ENCODE measurements around the gene CPVL.

The CPVL gene

GRCh38 chr7:29139191-29139590 is 7.1 kb downstream of the CPVL start:
- Histone ChIP-seq H3K27me3 (ENCODE audit: control insufficient read depth, insufficient read depth, low read length) (no peaks in the 10 kb centered on the region), H3K9me3 (ENCODE audit: control insufficient read depth, insufficient read depth, low read length) (no peaks in the 10 kb centered on the region), H3K36me3 (ENCODE audit: control insufficient read depth, insufficient read depth, low read length) (no peaks in the 10 kb centered on the region), H3K27ac (ENCODE audit: low read depth, low read length) (no peak overlapping the region), H3K9ac (ENCODE audit: low read depth, low read length) (no peak overlapping the region), H3K4me1 (ENCODE audit: control insufficient read depth, insufficient read depth, low read length) (no peaks in the 10 kb centered on the region), H3K4me3 (ENCODE audit: low read depth, low read length) (no peak overlapping the region)

GRCh38 chr7:29138588-29138987 is 7.7 kb downstream of the CPVL start:
- H3K27me3 ChIP-seq (ENCODE audit: control insufficient read depth, insufficient read depth, low read length): no peaks in the 10 kb centered on the region
- no peak overlapping the region for H3K9ac ChIP-seq (ENCODE audit: low read depth, low read length)
- H3K27ac ChIP-seq (ENCODE audit: low read depth, low read length): no peak overlapping the region
- no peaks in the 10 kb centered on the region for H3K36me3 ChIP-seq (ENCODE audit: control insufficient read depth, insufficient read depth, low read length)
- no peak overlapping the region for H3K4me3 ChIP-seq (ENCODE audit: low read depth, low read length)
- no peaks in the 10 kb centered on the region for H3K9me3 ChIP-seq (ENCODE audit: control insufficient read depth, insufficient read depth, low read length)
- H3K4me1 ChIP-seq (ENCODE audit: control insufficient read depth, insufficient read depth, low read length): no peaks in the 10 kb centered on the region

GRCh38 chr7:29135846-29136245 is 10.5 kb downstream of the CPVL start:
- Histone ChIP-seq H3K4me3 (ENCODE audit: low read depth, low read length) (no peak overlapping the region), H3K9ac (ENCODE audit: low read depth, low read length) (no peak overlapping the region), H3K9me3 (ENCODE audit: control insufficient read depth, insufficient read depth, low read length) (no peaks in the 10 kb centered on the region), H3K27ac (ENCODE audit: low read depth, low read length) (no peak overlapping the region), H3K27me3 (ENCODE audit: control insufficient read depth, insufficient read depth, low read length) (no peaks in the 10 kb centered on the region), H3K4me1 (ENCODE audit: control insufficient read depth, insufficient read depth, low read length) (no peaks in the 10 kb centered on the region), H3K36me3 (ENCODE audit: control insufficient read depth, insufficient read depth, low read length) (no peaks in the 10 kb centered on the region)

GRCh38 chr7:29132980-29133379 is 13.4 kb downstream of the CPVL start:
- Histone ChIP-seq H3K36me3 (ENCODE audit: control insufficient read depth, insufficient read depth, low read length) (no peaks in the 10 kb centered on the region), H3K9ac (ENCODE audit: low read depth, low read length) (no peak overlapping the region), H3K27me3 (ENCODE audit: control insufficient read depth, insufficient read depth, low read length) (no peaks in the 10 kb centered on the region), H3K9me3 (ENCODE audit: control insufficient read depth, insufficient read depth, low read length) (no peaks in the 10 kb centered on the region), H3K27ac (ENCODE audit: low read depth, low read length) (no peak overlapping the region), H3K4me1 (ENCODE audit: control insufficient read depth, insufficient read depth, low read length) (no peaks in the 10 kb centered on the region; the same call in 1 of the 2 replicates), H3K4me3 (ENCODE audit: low read depth, low read length) (no peak overlapping the region)

GRCh38 chr7:29131678-29132077 is 14.7 kb downstream of the CPVL start:
- H3K27ac ChIP-seq (ENCODE audit: low read depth, low read length): no peak overlapping the region
- no peak overlapping the region for H3K9ac ChIP-seq (ENCODE audit: low read depth, low read length)
- no peak overlapping the region for H3K4me3 ChIP-seq (ENCODE audit: low read depth, low read length)
- H3K9me3 ChIP-seq (ENCODE audit: control insufficient read depth, insufficient read depth, low read length): no peaks in the 10 kb centered on the region
- no peaks in the 10 kb centered on the region for H3K36me3 ChIP-seq (ENCODE audit: control insufficient read depth, insufficient read depth, low read length)
- no peaks in the 10 kb centered on the region; the same call in 1 of the 2 replicates for H3K4me1 ChIP-seq (ENCODE audit: control insufficient read depth, insufficient read depth, low read length)
- no peaks in the 10 kb centered on the region for H3K27me3 ChIP-seq (ENCODE audit: control insufficient read depth, insufficient read depth, low read length)

- Histone ChIP-seq H3K36me3 (ENCODE audit: control insufficient read depth, insufficient read depth, low read length) (no peaks in the 10 kb centered on the region), H3K9me3 (ENCODE audit: control insufficient read depth, insufficient read depth, low read length) (no peaks in the 10 kb centered on the region), H3K4me3 (ENCODE audit: low read depth, low read length) (no peak overlapping the region), H3K4me1 (ENCODE audit: control insufficient read depth, insufficient read depth, low read length) (no peaks in the 10 kb centered on the region; the same call in 1 of the 2 replicates), H3K27ac (ENCODE audit: low read depth, low read length) (no peak overlapping the region), H3K9ac (ENCODE audit: low read depth, low read length) (no peak overlapping the region), H3K27me3 (ENCODE audit: control insufficient read depth, insufficient read depth, low read length) (no peaks in the 10 kb centered on the region)
Measured at GRCh38 chr7:29130096-29130495, 16.2 kb downstream of the CPVL start.

GRCh38 chr7:29127527-29127926 is 18.8 kb downstream of the CPVL start:
- no peaks in the 10 kb centered on the region for H3K27me3 ChIP-seq (ENCODE audit: control insufficient read depth, insufficient read depth, low read length)
- H3K9ac ChIP-seq (ENCODE audit: low read depth, low read length): no peak overlapping the region
- H3K36me3 ChIP-seq (ENCODE audit: control insufficient read depth, insufficient read depth, low read length): no peaks in the 10 kb centered on the region
- H3K4me3 ChIP-seq (ENCODE audit: low read depth, low read length): no peak overlapping the region
- peaks cover 14% of the 10 kb centered on the region for H3K4me1 ChIP-seq (ENCODE audit: control insufficient read depth, insufficient read depth, low read length)
- H3K27ac ChIP-seq (ENCODE audit: low read depth, low read length): no peak overlapping the region
- no peaks in the 10 kb centered on the region for H3K9me3 ChIP-seq (ENCODE audit: control insufficient read depth, insufficient read depth, low read length)

GRCh38 chr7:29126804-29127203 is 19.5 kb downstream of the CPVL start:
- Histone ChIP-seq H3K27ac (ENCODE audit: low read depth, low read length) (no peak overlapping the region), H3K9me3 (ENCODE audit: control insufficient read depth, insufficient read depth, low read length) (no peaks in the 10 kb centered on the region), H3K4me3 (ENCODE audit: low read depth, low read length) (no peak overlapping the region), H3K4me1 (ENCODE audit: control insufficient read depth, insufficient read depth, low read length) (peaks cover 21% of the 10 kb centered on the region), H3K9ac (ENCODE audit: low read depth, low read length) (no peak overlapping the region), H3K36me3 (ENCODE audit: control insufficient read depth, insufficient read depth, low read length) (no peaks in the 10 kb centered on the region), H3K27me3 (ENCODE audit: control insufficient read depth, insufficient read depth, low read length) (no peaks in the 10 kb centered on the region)

- Histone ChIP-seq H3K27me3 (ENCODE audit: control insufficient read depth, insufficient read depth, low read length) (no peaks in the 10 kb centered on the region), H3K9me3 (ENCODE audit: control insufficient read depth, insufficient read depth, low read length) (no peaks in the 10 kb centered on the region), H3K4me1 (ENCODE audit: control insufficient read depth, insufficient read depth, low read length) (peaks cover 24% of the 10 kb centered on the region), H3K36me3 (ENCODE audit: control insufficient read depth, insufficient read depth, low read length) (no peaks in the 10 kb centered on the region), H3K9ac (ENCODE audit: low read depth, low read length) (no peak overlapping the region), H3K4me3 (ENCODE audit: low read depth, low read length) (no peak overlapping the region), H3K27ac (ENCODE audit: low read depth, low read length) (no peak overlapping the region)
Measured at GRCh38 chr7:29123626-29124190, 22.6 kb downstream of the CPVL start.

- H3K4me1 ChIP-seq (ENCODE audit: control insufficient read depth, insufficient read depth, low read length): peaks cover 24% of the 10 kb centered on the region
- no peak overlapping the region; the same call in 1 of the 2 replicates for H3K9ac ChIP-seq (ENCODE audit: low read depth, low read length)
- H3K27ac ChIP-seq (ENCODE audit: low read depth, low read length): no peak overlapping the region
- H3K4me3 ChIP-seq (ENCODE audit: low read depth, low read length): no peak overlapping the region
- no peaks in the 10 kb centered on the region for H3K27me3 ChIP-seq (ENCODE audit: control insufficient read depth, insufficient read depth, low read length)
- H3K9me3 ChIP-seq (ENCODE audit: control insufficient read depth, insufficient read depth, low read length): no peaks in the 10 kb centered on the region
- H3K36me3 ChIP-seq (ENCODE audit: control insufficient read depth, insufficient read depth, low read length): no peaks in the 10 kb centered on the region
Measured at GRCh38 chr7:29122759-29123158, 23.6 kb downstream of the CPVL start.

GRCh38 chr7:29122081-29122480 is 24.3 kb downstream of the CPVL start:
- Histone ChIP-seq H3K27me3 (ENCODE audit: control insufficient read depth, insufficient read depth, low read length) (no peaks in the 10 kb centered on the region), H3K36me3 (ENCODE audit: control insufficient read depth, insufficient read depth, low read length) (no peaks in the 10 kb centered on the region), H3K4me3 (ENCODE audit: low read depth, low read length) (no peak overlapping the region), H3K9me3 (ENCODE audit: control insufficient read depth, insufficient read depth, low read length) (no peaks in the 10 kb centered on the region), H3K9ac (ENCODE audit: low read depth, low read length) (no peak overlapping the region), H3K4me1 (ENCODE audit: control insufficient read depth, insufficient read depth, low read length) (peaks cover 24% of the 10 kb centered on the region), H3K27ac (ENCODE audit: low read depth, low read length) (no peak overlapping the region)

GRCh38 chr7:29120955-29121354 is 25.4 kb downstream of the CPVL start:
- Histone ChIP-seq H3K4me1 (ENCODE audit: control insufficient read depth, insufficient read depth, low read length) (peaks cover 32% of the 10 kb centered on the region), H3K9ac (ENCODE audit: low read depth, low read length) (no peak overlapping the region), H3K9me3 (ENCODE audit: control insufficient read depth, insufficient read depth, low read length) (no peaks in the 10 kb centered on the region), H3K4me3 (ENCODE audit: low read depth, low read length) (no peak overlapping the region), H3K27me3 (ENCODE audit: control insufficient read depth, insufficient read depth, low read length) (no peaks in the 10 kb centered on the region), H3K27ac (ENCODE audit: low read depth, low read length) (no peak overlapping the region), H3K36me3 (ENCODE audit: control insufficient read depth, insufficient read depth, low read length) (no peaks in the 10 kb centered on the region)
